ENCODE data around the gene SLCO4A1. TPM values are rescaled to one million over a fixed set of nuclear protein-coding genes. Genes with fewer than 3 reads are reported as not detected.

SLCO4A1 gene
- total RNA-seq, 1 experiment from 2014 or later = 161 TPM

GRCh38 chr20:62601714-62602113 is 40.6 kb upstream of the SLCO4A1 start:
- BruUV-seq (replicated peaks) = no TSS peak
- ATAC-seq (no peak), DNase-seq (no peak)
- POLR2A ChIA-PET (ENCODE audit: unreplicated experiment) = interaction anchor here (0.7 kb wide), 1 partner anchor 597 kb away, joined by 3 read pairs; no protein-coding TSS in a partner anchor
- no peaks in the 10 kb centered on the region for H3K27me3 ChIP-seq (ENCODE audit: low read length)
- peaks cover 75% of the 10 kb centered on the region for H3K4me1 ChIP-seq (ENCODE audit: insufficient read depth, low read length)
- peaks cover 9% of the 10 kb centered on the region for H3F3A ChIP-seq (ENCODE audit: low read length, unreplicated experiment)
- peak overlapping the region; percentile 65 for H3K4me3 ChIP-seq (ENCODE audit: low read length)
- no peaks in the 10 kb centered on the region for H3K9me3 ChIP-seq (ENCODE audit: low read length)
- no peaks in the 10 kb centered on the region for H3K9me2 ChIP-seq (replicated peaks; ENCODE audit: low read length)
- no peaks in the 10 kb centered on the region for H3K36me3 ChIP-seq (ENCODE audit: low read depth, low read length)
- peaks cover 33% of the 10 kb centered on the region for H3K79me2 ChIP-seq (ENCODE audit: low read length)
- peak overlapping the region; percentile 80; the same call in 1 of the 2 replicates for H3K9ac ChIP-seq (ENCODE audit: low read length)
- intact Hi-C loops (cut with micrococcal nuclease) = loop anchor here (1.0 to 2.0 kb wide), 2 partner anchors 11 to 15 kb away; no protein-coding TSS in a partner anchor
- CTCF ChIA-PET = interaction anchor here (0.7 kb wide), 1 partner anchor 43 kb away, joined by 5 read pairs; no protein-coding TSS in a partner anchor
- peak overlapping the region; percentile 98 for H3K27ac ChIP-seq (ENCODE audit: low read length)
- TF ChIP-seq EZH2 (IDR thresholded peaks at IDR 0.05; ENCODE audit: low read length, unreplicated experiment) (no peak), EZH2phosphoT487 (IDR thresholded peaks at IDR 0.05; ENCODE audit: borderline replicate concordance, low read length) (no peak)
- TF ChIP-seq, protein P1, sequence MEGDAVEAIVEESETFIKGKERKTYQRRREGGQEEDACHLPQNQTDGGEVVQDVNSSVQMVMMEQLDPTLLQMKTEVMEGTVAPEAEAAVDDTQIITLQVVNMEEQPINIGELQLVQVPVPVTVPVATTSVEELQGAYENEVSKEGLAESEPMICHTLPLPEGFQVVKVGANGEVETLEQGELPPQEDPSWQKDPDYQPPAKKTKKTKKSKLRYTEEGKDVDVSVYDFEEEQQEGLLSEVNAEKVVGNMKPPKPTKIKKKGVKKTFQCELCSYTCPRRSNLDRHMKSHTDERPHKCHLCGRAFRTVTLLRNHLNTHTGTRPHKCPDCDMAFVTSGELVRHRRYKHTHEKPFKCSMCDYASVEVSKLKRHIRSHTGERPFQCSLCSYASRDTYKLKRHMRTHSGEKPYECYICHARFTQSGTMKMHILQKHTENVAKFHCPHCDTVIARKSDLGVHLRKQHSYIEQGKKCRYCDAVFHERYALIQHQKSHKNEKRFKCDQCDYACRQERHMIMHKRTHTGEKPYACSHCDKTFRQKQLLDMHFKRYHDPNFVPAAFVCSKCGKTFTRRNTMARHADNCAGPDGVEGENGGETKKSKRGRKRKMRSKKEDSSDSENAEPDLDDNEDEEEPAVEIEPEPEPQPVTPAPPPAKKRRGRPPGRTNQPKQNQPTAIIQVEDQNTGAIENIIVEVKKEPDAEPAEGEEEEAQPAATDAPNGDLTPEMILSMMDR (conservative IDR thresholded peaks at IDR 0.05; ENCODE audit: low read depth, low read length) = no peak
- H2AFZ ChIP-seq (ENCODE audit: low read length) = no peak overlapping the region
- peak overlapping the region; percentile 84 for H3K4me2 ChIP-seq (ENCODE audit: low read length)
- H4K20me1 ChIP-seq (ENCODE audit: low read length) = no peaks in the 10 kb centered on the region

GRCh38 chr20:62602550-62602949 is 39.8 kb upstream of the SLCO4A1 start:
- Histone ChIP-seq H3K9me3 (ENCODE audit: low read length) (no peaks in the 10 kb centered on the region), H3F3A (ENCODE audit: low read length, unreplicated experiment) (peaks cover 9% of the 10 kb centered on the region), H4K20me1 (ENCODE audit: low read length) (no peaks in the 10 kb centered on the region), H3K27ac (ENCODE audit: low read length) (peak overlapping the region; percentile 98), H3K9me2 (replicated peaks; ENCODE audit: low read length) (no peaks in the 10 kb centered on the region), H3K36me3 (ENCODE audit: low read depth, low read length) (no peaks in the 10 kb centered on the region), H3K27me3 (ENCODE audit: low read length) (no peaks in the 10 kb centered on the region), H3K9ac (ENCODE audit: low read length) (peak overlapping the region; percentile 80), H3K4me2 (ENCODE audit: low read length) (peak overlapping the region; percentile 84), H3K4me3 (ENCODE audit: low read length) (peak overlapping the region; percentile 65), H3K4me1 (ENCODE audit: insufficient read depth, low read length) (peaks cover 76% of the 10 kb centered on the region), H2AFZ (ENCODE audit: low read length) (peak overlapping the region; percentile 46), H3K79me2 (ENCODE audit: low read length) (peaks cover 33% of the 10 kb centered on the region)
- ChIA-PET POLR2A (ENCODE audit: unreplicated experiment) (interaction anchor here (0.6 to 1.2 kb wide), 3 partner anchors 21 to 241 kb away, joined by 3 to 7 read pairs (median 5); no protein-coding TSS in a partner anchor), CTCF (interaction anchor here (1.0 to 1.6 kb wide), 3 partner anchors 10 to 40 kb away, joined by 3 to 13 read pairs (median 3); partner anchors contain the start of gene SLCO4A1)
- no peak for TF ChIP-seq EZH2phosphoT487 (IDR thresholded peaks at IDR 0.05; ENCODE audit: borderline replicate concordance, low read length)
- TF ChIP-seq EZH2 (IDR thresholded peaks at IDR 0.05; ENCODE audit: low read length, unreplicated experiment) = no peak
- TF ChIP-seq, protein P1 (conservative IDR thresholded peaks at IDR 0.05; ENCODE audit: low read depth, low read length) = no peak
- peak; percentile 78 for DNase-seq
- intact Hi-C loops (cut with micrococcal nuclease) = loop anchor here (1.0 to 2.0 kb wide), 2 partner anchors 12 to 14 kb away; no protein-coding TSS in a partner anchor
- peak; percentile 16 for ATAC-seq
- BruUV-seq (replicated peaks) = no TSS peak
